HG03439 (cell line): Measurements from ENCODE around the gene IFIT1B.
"Not testable (repeated sequence)": the region's sequence is repeated elsewhere in the genome, so short reads cannot be mapped to it uniquely, and the experiment has no call there.

Experiments
- ATAC-seq: cut with Tn5 transposase; IDR thresholded peaks from one replicate; pipeline ENCODE4 v1.9.1; 2021; ENCODE audit warnings: mild to moderate bottlenecking, moderate library complexity; ENCODE audit not compliant: unreplicated experiment

Gene IFIT1B

GRCh38 chr10:89377705-89378637 is at the start of gene IFIT1B:
Gene IFIT1B, plus strand, starts transcription at chr10:89378056. Its CDS starts 80 bp downstream, at chr10:89378136.
- ATAC-seq = no peak

DNA sequence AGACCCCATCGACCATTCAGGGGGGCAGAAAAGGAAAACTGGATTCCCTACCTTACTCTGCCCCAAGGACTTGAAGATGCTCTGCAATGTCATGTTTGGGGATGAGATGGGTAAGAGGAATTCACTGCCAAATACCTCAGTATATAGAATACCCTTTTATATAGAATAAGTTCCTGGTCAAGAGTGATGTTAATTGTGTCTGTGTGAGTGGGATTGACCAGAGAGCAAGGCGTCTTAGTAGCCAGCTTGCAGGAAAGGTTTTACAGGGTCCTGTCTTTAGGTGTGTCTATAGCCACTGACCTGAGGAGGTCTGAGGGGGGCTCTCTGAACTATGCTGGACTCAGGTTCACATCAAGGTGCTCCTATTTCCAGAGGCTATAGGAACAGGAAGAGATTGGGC is 48.7 kb upstream of the IFIT1B start:
- ATAC-seq = no peak

- ATAC-seq = not testable (repeated sequence)
Observed at GRCh38 chr10:89330014-89330413, 47.8 kb upstream of the IFIT1B start.

DNA sequence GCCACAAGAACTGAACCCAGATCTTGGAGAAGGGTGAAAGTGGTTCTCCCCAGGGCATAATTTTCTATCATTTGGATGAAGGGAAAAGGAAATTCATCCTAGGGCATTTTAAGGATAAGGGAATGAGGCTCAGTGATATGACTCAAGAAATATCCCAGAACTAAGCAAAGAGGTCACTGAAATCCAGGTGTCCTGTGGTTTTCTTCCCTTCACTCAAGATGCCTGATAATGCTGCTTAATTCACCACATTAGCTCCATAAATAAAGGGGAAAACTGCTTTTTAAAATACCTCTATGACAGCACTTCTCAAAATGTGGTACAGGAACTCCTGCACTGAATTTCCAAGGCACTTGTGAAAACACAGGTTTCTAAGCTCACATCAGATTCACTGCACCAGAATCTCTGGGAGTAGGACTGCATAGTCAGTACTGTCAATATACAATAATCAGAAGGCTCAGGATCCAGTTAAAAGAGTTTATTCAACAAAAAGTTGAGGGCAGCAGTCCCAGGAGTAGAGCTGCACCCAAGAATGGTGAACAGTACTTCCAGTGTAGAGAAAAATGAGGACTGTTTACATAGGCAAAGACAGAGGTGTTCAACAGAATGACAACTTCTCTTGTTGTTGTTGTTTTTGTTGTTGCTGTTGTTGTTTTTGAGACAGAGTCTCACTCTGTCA is 47.2 kb upstream of the IFIT1B start:
- ATAC-seq = no peak

GRCh38 chr10:89331487-89332122 is 46.3 kb upstream of the IFIT1B start:
- ATAC-seq = not testable (repeated sequence)

DNA sequence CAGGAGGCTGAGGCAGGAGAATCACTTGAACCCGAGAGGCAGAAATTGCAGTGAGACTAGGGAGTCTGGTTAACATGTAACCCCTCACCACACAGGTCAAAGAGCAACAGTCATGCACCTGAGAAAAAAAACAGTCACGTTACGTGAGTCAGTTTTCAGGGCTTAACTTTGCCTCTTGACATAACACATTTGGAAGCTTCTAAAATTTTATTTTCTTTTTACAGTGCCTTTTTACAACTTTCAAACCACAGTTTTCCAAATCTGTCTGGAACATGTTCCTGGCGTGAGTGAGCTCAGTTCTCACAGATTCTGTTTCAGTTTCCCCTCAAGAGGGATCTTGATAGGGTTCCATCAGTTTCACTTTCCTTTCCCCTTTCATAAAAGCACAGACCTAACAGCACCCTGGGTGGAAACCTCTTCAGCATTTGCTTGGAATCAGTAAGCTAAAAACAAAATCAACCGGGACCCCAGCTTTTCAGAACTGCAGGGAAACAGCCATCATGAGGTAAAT is 45.7 kb upstream of the IFIT1B start:
- ATAC-seq = peak; percentile 41

GRCh38 chr10:89335226-89335625 is 42.6 kb upstream of the IFIT1B start:
- ATAC-seq = no peak

DNA sequence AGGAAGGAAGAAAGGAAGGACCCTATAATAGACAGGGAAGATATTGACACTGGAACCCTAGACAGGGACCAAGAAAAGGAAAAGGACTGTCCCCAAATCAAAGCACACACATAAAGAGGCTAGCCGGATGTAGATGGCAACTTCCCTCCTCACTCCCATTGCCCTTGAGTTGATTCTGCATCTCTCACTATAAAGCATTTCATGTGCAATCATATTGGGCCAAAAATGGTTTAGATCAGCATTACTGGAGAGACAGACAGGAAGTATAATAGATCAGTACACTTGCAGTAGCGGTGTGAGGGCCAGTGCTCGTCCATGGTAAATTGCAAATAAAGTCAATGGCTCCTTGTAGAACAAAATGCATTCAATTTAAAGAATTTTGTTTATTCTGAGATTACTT is 41.6 kb upstream of the IFIT1B start:
- no peak for ATAC-seq

GRCh38 chr10:89337484-89337883 is 40.4 kb upstream of the IFIT1B start:
- ATAC-seq = no peak

- ATAC-seq = no peak
Observed at GRCh38 chr10:89338713-89339112, 39.1 kb upstream of the IFIT1B start.

- ATAC-seq = no peak
Observed at GRCh38 chr10:89339875-89340274, 38.0 kb upstream of the IFIT1B start.

DNA sequence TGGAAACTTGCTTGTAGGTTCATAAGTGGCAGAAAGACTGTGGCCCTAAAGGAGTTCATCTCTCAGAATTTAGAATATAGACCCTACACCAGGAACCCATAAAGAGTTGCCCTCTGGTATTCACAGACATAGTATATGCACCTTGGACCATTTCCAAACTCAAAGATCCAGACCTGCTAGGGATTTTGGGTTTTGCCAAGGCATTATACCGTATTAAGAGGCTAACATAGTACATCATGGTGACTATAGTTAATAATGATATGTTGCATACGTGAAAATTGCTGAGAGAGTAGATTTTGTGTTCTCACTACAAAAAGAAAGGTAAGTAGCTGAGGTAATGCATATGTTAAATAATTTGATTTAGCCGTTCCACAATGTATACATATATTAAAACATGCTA is 36.2 kb upstream of the IFIT1B start:
- ATAC-seq = no peak

DNA sequence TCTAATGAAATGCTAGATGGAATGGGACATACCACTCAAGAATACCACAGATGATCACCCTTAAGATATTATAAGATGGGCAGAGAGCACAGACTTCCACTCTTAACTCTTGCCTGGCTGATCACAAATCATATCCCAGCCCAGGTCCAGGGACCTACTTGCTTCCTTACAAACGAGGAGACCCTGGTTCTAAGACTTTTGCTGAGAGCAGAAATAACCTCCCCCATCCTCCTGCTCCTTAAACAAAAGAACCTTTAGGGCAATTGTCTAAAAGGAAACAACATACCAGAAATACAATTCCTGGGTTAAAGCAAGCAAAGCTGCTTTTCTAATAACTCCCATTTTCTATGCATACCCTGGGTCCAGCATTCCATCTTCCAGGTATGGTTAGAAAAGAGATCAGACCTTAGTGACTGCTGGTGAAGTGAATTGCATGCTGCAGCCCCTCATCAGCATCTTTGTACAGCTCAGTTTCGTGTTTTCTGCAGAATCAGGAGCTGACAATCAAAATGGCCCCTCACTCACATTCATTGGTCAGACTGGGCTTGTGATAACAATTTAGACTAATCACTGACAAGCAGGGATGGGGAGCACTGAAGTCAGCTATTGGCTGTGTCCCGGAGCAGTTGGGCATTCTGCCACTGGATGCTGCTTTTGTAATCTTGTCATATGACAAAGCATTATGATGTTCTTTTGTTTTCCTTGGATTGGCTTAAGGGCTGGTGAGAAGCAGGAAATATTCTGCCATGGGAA is 35.5 kb upstream of the IFIT1B start:
- no peak for ATAC-seq

- ATAC-seq = no peak
Observed at GRCh38 chr10:89343089-89343767, 34.6 kb upstream of the IFIT1B start.

- ATAC-seq = no peak
Observed at GRCh38 chr10:89344156-89344555, 33.7 kb upstream of the IFIT1B start.

GRCh38 chr10:89345367-89346000 is 32.4 kb upstream of the IFIT1B start:
- ATAC-seq = no peak

GRCh38 chr10:89346405-89347254 is 31.2 kb upstream of the IFIT1B start:
- no peak for ATAC-seq

- ATAC-seq = no peak
Observed at GRCh38 chr10:89347701-89348457, 30.0 kb upstream of the IFIT1B start.
